WTC11 (cell line): ENCODE data around the gene WRAP73.

Experiments used
- ATF2 ChIP-seq: sonication (generic); formaldehyde crosslinking; IDR thresholded peaks from 2 replicates; pipeline ENCODE4 v1.8.1; 2022; ENCODE audit warnings: low read depth, missing genetic modification reagents, borderline replicate concordance
- ETV6 ChIP-seq: sonication (generic); formaldehyde crosslinking; IDR thresholded peaks from 2 replicates; pipeline ENCODE4 v1.8.1; 2022; ENCODE audit warnings: mild to moderate bottlenecking, missing genetic modification reagents
- JUN ChIP-seq: sonication (generic); formaldehyde crosslinking; IDR thresholded peaks from 2 replicates; pipeline ENCODE4 v1.8.0; 2023; ENCODE audit warnings: mild to moderate bottlenecking, missing genetic modification reagents
- KAT7 ChIP-seq: sonication (generic); formaldehyde crosslinking; IDR thresholded peaks from 2 replicates; pipeline ENCODE4 v1.8.1; 2023; ENCODE audit warnings: missing genetic modification reagents, mild to moderate bottlenecking, borderline replicate concordance
- MLX ChIP-seq: sonication (generic); formaldehyde crosslinking; IDR thresholded peaks from 2 replicates; pipeline ENCODE4 v1.8.1; 2023; ENCODE audit warnings: mild to moderate bottlenecking, missing genetic modification reagents, moderate library complexity
- NR3C1 ChIP-seq: sonication (generic); formaldehyde crosslinking; conservative IDR thresholded peaks from 2 replicates; pipeline ENCODE4 v1.8.1; 2023; ENCODE audit warnings: low read depth, mild to moderate bottlenecking, missing genetic modification reagents
- SMAD3 ChIP-seq: sonication (generic); formaldehyde crosslinking; IDR thresholded peaks from 2 replicates; pipeline ENCODE4 v1.8.0; 2022; ENCODE audit warnings: missing genetic modification reagents, mild to moderate bottlenecking, borderline replicate concordance
- SP1 ChIP-seq: sonication (generic); formaldehyde crosslinking; conservative IDR thresholded peaks from 2 replicates; pipeline ENCODE4 v1.8.1; 2022; ENCODE audit warnings: missing genetic modification reagents
- ZNF219 ChIP-seq: sonication (generic); formaldehyde crosslinking; IDR thresholded peaks from 2 replicates; pipeline ENCODE4 v1.8.0; 2023; ENCODE audit warnings: missing genetic modification reagents, mild to moderate bottlenecking, borderline replicate concordance
- ZNF232 ChIP-seq: sonication (generic); formaldehyde crosslinking; IDR thresholded peaks from 2 replicates; pipeline ENCODE4 v1.8.0; 2022; ENCODE audit warnings: mild to moderate bottlenecking, missing genetic modification reagents
- ZNF671 ChIP-seq: fragments of 250-450 bp; sonication (Bioruptor Pico); IDR thresholded peaks from 2 replicates; pipeline ENCODE4 v1.8.0; 2021; ENCODE audit warnings: mild to moderate bottlenecking
- TF ChIP-seq, protein P1 (sequence below): fragments of 200-600 bp; IDR thresholded peaks from 2 replicates; pipeline ENCODE4 v1.8.0; 2022; ENCODE audit warnings: antibody characterized with exemption
- TF ChIP-seq, protein P2 (sequence below): sonication (generic); formaldehyde crosslinking; IDR thresholded peaks from 2 replicates; pipeline ENCODE4 v1.8.1; 2023; ENCODE audit warnings: mild to moderate bottlenecking, missing genetic modification reagents, moderate library complexity
- TF ChIP-seq, protein P3 (sequence below): sonication (generic); formaldehyde crosslinking; IDR thresholded peaks from 2 replicates; pipeline ENCODE4 v1.8.0; 2022; ENCODE audit warnings: mild to moderate bottlenecking, missing genetic modification reagents

DNA sequence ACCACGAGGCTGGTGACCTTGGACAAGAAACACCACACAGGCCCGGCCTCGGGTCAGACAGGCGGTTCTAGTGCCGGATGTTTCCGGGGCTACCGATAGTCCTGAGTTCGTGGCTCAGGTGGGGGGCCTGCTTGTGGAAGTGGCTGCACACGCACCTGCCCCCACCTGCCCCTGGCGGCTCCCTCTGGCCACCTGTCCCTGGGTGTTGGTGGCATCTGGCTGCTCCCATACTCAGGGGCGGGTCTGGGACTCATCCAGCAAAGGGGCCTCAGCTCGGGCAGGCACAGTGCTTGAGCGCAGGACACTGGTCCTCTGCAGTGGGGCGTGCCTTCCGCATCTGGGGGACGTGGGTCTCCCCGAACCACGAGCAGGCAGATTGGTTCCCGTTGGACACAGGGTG is 36.0 kb upstream of the WRAP73 start:
- no peak for TF ChIP-seq ZNF219 (CRISPR knock-in tag)
- TF ChIP-seq, protein P1, sequence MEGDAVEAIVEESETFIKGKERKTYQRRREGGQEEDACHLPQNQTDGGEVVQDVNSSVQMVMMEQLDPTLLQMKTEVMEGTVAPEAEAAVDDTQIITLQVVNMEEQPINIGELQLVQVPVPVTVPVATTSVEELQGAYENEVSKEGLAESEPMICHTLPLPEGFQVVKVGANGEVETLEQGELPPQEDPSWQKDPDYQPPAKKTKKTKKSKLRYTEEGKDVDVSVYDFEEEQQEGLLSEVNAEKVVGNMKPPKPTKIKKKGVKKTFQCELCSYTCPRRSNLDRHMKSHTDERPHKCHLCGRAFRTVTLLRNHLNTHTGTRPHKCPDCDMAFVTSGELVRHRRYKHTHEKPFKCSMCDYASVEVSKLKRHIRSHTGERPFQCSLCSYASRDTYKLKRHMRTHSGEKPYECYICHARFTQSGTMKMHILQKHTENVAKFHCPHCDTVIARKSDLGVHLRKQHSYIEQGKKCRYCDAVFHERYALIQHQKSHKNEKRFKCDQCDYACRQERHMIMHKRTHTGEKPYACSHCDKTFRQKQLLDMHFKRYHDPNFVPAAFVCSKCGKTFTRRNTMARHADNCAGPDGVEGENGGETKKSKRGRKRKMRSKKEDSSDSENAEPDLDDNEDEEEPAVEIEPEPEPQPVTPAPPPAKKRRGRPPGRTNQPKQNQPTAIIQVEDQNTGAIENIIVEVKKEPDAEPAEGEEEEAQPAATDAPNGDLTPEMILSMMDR, result no peak
- TF ChIP-seq JUN (CRISPR knock-in tag), result no peak
- TF ChIP-seq NR3C1 (CRISPR knock-in tag), result no peak
- no peak for TF ChIP-seq ZNF671 (CRISPR knock-in tag)
- no peak for TF ChIP-seq ZNF232 (CRISPR knock-in tag)
- TF ChIP-seq, protein P2, sequence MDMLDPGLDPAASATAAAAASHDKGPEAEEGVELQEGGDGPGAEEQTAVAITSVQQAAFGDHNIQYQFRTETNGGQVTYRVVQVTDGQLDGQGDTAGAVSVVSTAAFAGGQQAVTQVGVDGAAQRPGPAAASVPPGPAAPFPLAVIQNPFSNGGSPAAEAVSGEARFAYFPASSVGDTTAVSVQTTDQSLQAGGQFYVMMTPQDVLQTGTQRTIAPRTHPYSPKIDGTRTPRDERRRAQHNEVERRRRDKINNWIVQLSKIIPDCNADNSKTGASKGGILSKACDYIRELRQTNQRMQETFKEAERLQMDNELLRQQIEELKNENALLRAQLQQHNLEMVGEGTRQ (CRISPR knock-in tag), result no peak
- no peak for TF ChIP-seq SMAD3 (CRISPR knock-in tag)
- TF ChIP-seq KAT7, result no peak
- TF ChIP-seq, protein P3, sequence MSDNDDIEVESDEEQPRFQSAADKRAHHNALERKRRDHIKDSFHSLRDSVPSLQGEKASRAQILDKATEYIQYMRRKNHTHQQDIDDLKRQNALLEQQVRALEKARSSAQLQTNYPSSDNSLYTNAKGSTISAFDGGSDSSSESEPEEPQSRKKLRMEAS, result no peak
- no peak for TF ChIP-seq ETV6 (CRISPR knock-in tag)
- no peak for TF ChIP-seq MLX (CRISPR knock-in tag)
- TF ChIP-seq ATF2 (CRISPR knock-in tag), result no peak
- TF ChIP-seq SP1 (CRISPR knock-in tag), result no peak
